Astrocyte (in vitro differentiated cells and primary cell): ENCODE results near the gene SLC35G4.

Experiments used
- CTCF ChIP-seq: IDR thresholded peaks from 2 replicates; pipeline ENCODE4 v1.5.1; 2011; ENCODE audit warnings: low read depth, mild to moderate bottlenecking, inconsistent platforms, low read length, moderate library complexity; ENCODE audit not compliant: insufficient read depth
- EZH2 ChIP-seq: IDR thresholded peaks from 2 replicates; pipeline ENCODE4 v1.6.1; 2012; ENCODE audit warnings: mild to moderate bottlenecking, low read length, inconsistent platforms; ENCODE audit not compliant: insufficient read depth

- TF ChIP-seq CTCF: no peak
- no peak for TF ChIP-seq EZH2
Measured at GRCh38 chr18:11561293-11561692, 48.1 kb upstream of the SLC35G4 start.
